Stomach (tissue), 4 donors: ENCODE measurements around the gene RAI14.

Source experiments
- CTCF ChIP-seq, 7 experiments: fragments of 450-650 bp in 4 of 7; fragments of 200-600 bp in 3 of 7; sonication (generic) in 3 of 7; IDR thresholded peaks; one replicate each; pipeline ENCODE4 v1.5.1; 2016 to 2019; ENCODE audit warnings: antibody characterized with exemption in 7 of 7, control low read depth in 2 of 7, mild to moderate bottlenecking in 1 of 7
- POLR2A ChIP-seq, 4 donors: fragments of 450-650 bp; IDR thresholded peaks; one replicate each; pipeline ENCODE4 v1.6.1; 2016; ENCODE audit warnings: antibody characterized with exemption in 4 of 4, control low read depth in 2 of 4, mild to moderate bottlenecking in 1 of 4, moderate library complexity in 1 of 4

GRCh38 chr5:34688015-34688810, 32.1 kb downstream of the RAI14 start:
- TF ChIP-seq POLR2A (IDR thresholded peaks at IDR 0.05) (no peak), CTCF (IDR thresholded peaks at IDR 0.05) (no peak)
